Neural cell (in vitro differentiated cells): ENCODE results near the gene COPS6. TPM values are rescaled to one million over a fixed set of nuclear protein-coding genes. Genes with fewer than 3 reads are reported as not detected.

Experiments used
- H2AFZ ChIP-seq: fragments of 200-600, 300-800 bp; sonication (generic), shearing (Covaris generic); 2 replicates; pipeline ENCODE4 v1.6.0; 2014; ENCODE audit warnings: low read depth, mild to moderate bottlenecking, antibody characterized with exemption, low read length, moderate library complexity
- H3F3A ChIP-seq: fragments of 200-600 bp; shearing (Covaris generic); 2 replicates; pipeline ENCODE4 v1.6.1; 2016; ENCODE audit warnings: mild to moderate bottlenecking, moderate library complexity, mixed read lengths, antibody characterized with exemption, low read length; ENCODE audit not compliant: insufficient read depth, poor library complexity, severe bottlenecking
- H3K27ac ChIP-seq: fragments of 200-600, 300-800 bp; sonication (generic), shearing (Covaris generic); 2 replicates; pipeline ENCODE4 v1.5.1; 2014; ENCODE audit warnings: mild to moderate bottlenecking, low read length, moderate library complexity
- H3K27me3 ChIP-seq: fragments of 300-800, 200-600 bp; sonication (generic), shearing (Covaris generic); 2 replicates; pipeline ENCODE4 v1.6.0; 2014; ENCODE audit warnings: mild to moderate bottlenecking, low read depth, low read length, moderate library complexity; ENCODE audit not compliant: insufficient read depth
- H3K36me3 ChIP-seq: fragments of 300-800, 200-600 bp; sonication (generic), shearing (Covaris generic); 2 replicates; pipeline ENCODE4 v1.5.1; 2014; ENCODE audit warnings: mild to moderate bottlenecking, antibody characterized with exemption, low read length, moderate library complexity; ENCODE audit not compliant: insufficient read depth
- H3K4me2 ChIP-seq: fragments of 300-800, 200-600 bp; sonication (generic), shearing (Covaris generic); 2 replicates; pipeline ENCODE4 v1.6.0; 2014; ENCODE audit warnings: mild to moderate bottlenecking, low read length
- H3K4me3 ChIP-seq: fragments of 300-800, 200-600 bp; sonication (generic), shearing (Covaris generic); 2 replicates; pipeline ENCODE4 v1.5.1; 2014; ENCODE audit warnings: mild to moderate bottlenecking, low read length, moderate library complexity
- H3K79me2 ChIP-seq: fragments of 200-600 bp; shearing (Covaris generic); replicated peaks from 2 replicates; pipeline ENCODE4 v1.6.0; 2014; ENCODE audit warnings: mild to moderate bottlenecking, low read length, moderate library complexity; ENCODE audit not compliant: insufficient read depth
- H3K9ac ChIP-seq: fragments of 300-800, 200-600 bp; sonication (generic), shearing (Covaris generic); 2 replicates; pipeline ENCODE4 v1.6.1; 2016; ENCODE audit warnings: mild to moderate bottlenecking, low read length, mixed read lengths
- H3K9me2 ChIP-seq: fragments of 200-600 bp; shearing (Covaris generic); 2 replicates; pipeline ENCODE4 v1.6.1; 2016; ENCODE audit warnings: mild to moderate bottlenecking, low read length, mixed read lengths; ENCODE audit not compliant: insufficient read depth
- H3K9me3 ChIP-seq: fragments of 200-600, 300-800 bp; sonication (generic), shearing (Covaris generic); 2 replicates; pipeline ENCODE4 v1.6.1; 2016; ENCODE audit warnings: mild to moderate bottlenecking, mixed run types, low read length, moderate library complexity, mixed read lengths
- H4K20me1 ChIP-seq: fragments of 200-600 bp; shearing (Covaris generic); 2 replicates; pipeline ENCODE4 v1.6.1; 2016; ENCODE audit warnings: mild to moderate bottlenecking, mixed run types; ENCODE audit not compliant: insufficient read depth
- EP300 ChIP-seq: fragments of 450-650 bp; conservative IDR thresholded peaks from 2 replicates; pipeline ENCODE4 v1.6.1; 2014; ENCODE audit warnings: antibody characterized with exemption, mild to moderate bottlenecking, moderate library complexity; ENCODE audit not compliant: poor library complexity, severe bottlenecking
- EZH2 ChIP-seq: fragments of 200-600, 300-800 bp; shearing (Covaris generic), sonication (generic); IDR thresholded peaks from 2 replicates; pipeline ENCODE4 v1.6.1; 2014; ENCODE audit warnings: antibody characterized with exemption, low read length, borderline replicate concordance, mild to moderate bottlenecking; ENCODE audit not compliant: insufficient read depth, poor library complexity, severe bottlenecking
- MXI1 ChIP-seq: fragments of 450-650 bp; conservative IDR thresholded peaks from 2 replicates; pipeline ENCODE4 v1.6.1; 2014; ENCODE audit warnings: antibody characterized with exemption, mild to moderate bottlenecking; ENCODE audit not compliant: poor library complexity, severe bottlenecking
- POLR2AphosphoS5 ChIP-seq: IDR thresholded peaks from 2 replicates; pipeline ENCODE4 v1.6.1; 2012
- RAD21 ChIP-seq: fragments of 450-650 bp; conservative IDR thresholded peaks from 2 replicates; pipeline ENCODE4 v1.6.1; 2014; ENCODE audit warnings: antibody characterized with exemption, mild to moderate bottlenecking, moderate library complexity
- REST ChIP-seq: IDR thresholded peaks from 2 replicates; pipeline ENCODE4 v1.6.1; 2012; ENCODE audit warnings: borderline replicate concordance
- SMC3 ChIP-seq: fragments of 450-650 bp; conservative IDR thresholded peaks from 2 replicates; pipeline ENCODE4 v1.6.1; 2014; ENCODE audit warnings: antibody characterized with exemption, mild to moderate bottlenecking, moderate library complexity; ENCODE audit not compliant: poor library complexity
- TAF1 ChIP-seq: IDR thresholded peaks from 2 replicates; pipeline ENCODE4 v1.6.1; 2012; ENCODE audit warnings: low read depth
- polyA plus RNA-seq: library from polyadenylated mRNA; depleted of rRNA; stranded (reverse); fragments of >200 nt; gene quantifications from 2 replicates; pipeline ENCODE4 v1.2.3, GENCODE V29; 2014
- TF ChIP-seq, protein P1 (sequence below): fragments of 450-650 bp; IDR thresholded peaks from 2 replicates; pipeline ENCODE4 v1.5.1; 2014; ENCODE audit warnings: antibody characterized with exemption, mild to moderate bottlenecking, moderate library complexity; ENCODE audit not compliant: poor library complexity, severe bottlenecking

Gene COPS6
- polyA plus RNA-seq, 1 donor from 2014 or later: 57.1 TPM

DNA sequence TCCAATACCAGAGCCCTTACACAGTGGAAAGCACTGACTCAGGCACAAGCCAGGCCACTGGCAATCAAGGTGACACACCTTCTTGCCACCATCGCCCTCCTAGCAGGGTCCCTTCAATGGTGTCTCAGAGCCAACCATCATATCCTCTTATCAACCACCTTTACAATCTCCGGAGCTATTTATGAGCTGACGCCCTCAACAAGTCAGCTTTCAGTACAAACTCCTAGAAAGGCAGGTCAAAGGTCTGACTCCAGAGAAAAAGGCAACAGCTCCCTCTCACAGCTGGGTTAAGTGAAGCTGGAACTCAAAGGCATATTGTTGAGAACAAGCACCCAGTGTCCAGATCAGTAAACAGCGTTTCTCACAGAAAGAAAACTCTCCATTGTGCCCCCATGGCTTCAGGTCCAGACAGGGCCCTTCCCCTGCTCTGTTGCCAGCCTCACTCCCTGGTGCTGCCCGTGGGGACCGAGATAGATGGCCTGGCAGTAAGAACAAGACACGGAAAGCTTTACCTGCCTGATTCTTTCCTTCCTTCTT lies 9.7 kb upstream of the COPS6 start:
- peaks cover 11% of the 10 kb centered on the region for H3K36me3 ChIP-seq
- H3K27ac ChIP-seq: no peak overlapping the region
- no peaks in the 10 kb centered on the region for H3K27me3 ChIP-seq
- no peaks in the 10 kb centered on the region for H3F3A ChIP-seq
- H3K9ac ChIP-seq: no peak overlapping the region
- no peaks in the 10 kb centered on the region for H3K9me2 ChIP-seq
- peaks cover 47% of the 10 kb centered on the region for H3K79me2 ChIP-seq
- H4K20me1 ChIP-seq: no peaks in the 10 kb centered on the region
- peak overlapping the region; percentile 91 for H3K4me3 ChIP-seq
- H3K4me2 ChIP-seq: no peak overlapping the region
- no peak overlapping the region for H2AFZ ChIP-seq
- TF ChIP-seq REST: no peak
- H3K9me3 ChIP-seq: no peaks in the 10 kb centered on the region

DNA sequence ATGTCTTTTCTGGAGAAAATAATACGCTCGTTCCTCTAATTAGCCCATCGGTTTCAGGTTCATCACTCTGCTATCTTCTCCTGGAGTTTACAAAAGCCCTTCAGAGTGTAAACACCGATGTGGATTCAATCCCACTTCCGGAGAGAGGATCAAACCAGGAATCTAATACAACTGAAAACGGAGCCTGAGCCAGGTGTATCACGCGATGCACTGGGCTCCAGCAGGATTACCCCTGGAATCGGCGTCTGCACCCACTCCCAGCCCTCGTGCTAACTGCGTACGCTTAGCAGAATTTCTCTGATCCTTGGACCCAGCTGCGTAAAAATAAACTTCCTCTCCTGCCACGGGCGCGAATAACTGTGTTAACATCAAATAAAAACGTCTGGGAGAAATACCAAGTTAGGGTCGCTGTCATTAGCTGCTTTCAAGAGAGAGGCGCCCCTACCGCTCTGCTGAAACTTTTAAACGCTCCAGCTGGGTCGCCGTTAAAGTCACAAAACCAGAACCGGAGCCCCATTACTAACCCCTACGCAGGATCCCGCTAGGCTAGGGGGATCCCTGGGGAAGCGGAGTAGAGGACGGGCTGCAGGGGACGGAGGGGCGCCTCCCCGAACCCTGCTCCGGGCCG lies 7.7 kb upstream of the COPS6 start:
- H3K36me3 ChIP-seq: peaks cover 6% of the 10 kb centered on the region

More for the DNA sequence above, 7.7 kb upstream of the COPS6 start:
- H2AFZ ChIP-seq: peak overlapping the region; percentile 56
- H3K9me3 ChIP-seq: no peaks in the 10 kb centered on the region
- H3K9me2 ChIP-seq: no peaks in the 10 kb centered on the region
- H3K4me2 ChIP-seq: peak overlapping the region; percentile 76
- H3K27ac ChIP-seq: peak overlapping the region; percentile 88
- H3K4me3 ChIP-seq: peak overlapping the region; percentile 91
- H3K27me3 ChIP-seq: no peaks in the 10 kb centered on the region
- H3F3A ChIP-seq: no peaks in the 10 kb centered on the region
- H3K79me2 ChIP-seq: peaks cover 47% of the 10 kb centered on the region
- peak overlapping the region; percentile 93 for H3K9ac ChIP-seq
- TF ChIP-seq MXI1 (peak; percentile 16), TAF1 (no peak), EP300 (no peak), POLR2AphosphoS5 (no peak), RAD21 (no peak), SMC3 (no peak), REST (no peak), EZH2 (no peak)
- TF ChIP-seq, protein P1, sequence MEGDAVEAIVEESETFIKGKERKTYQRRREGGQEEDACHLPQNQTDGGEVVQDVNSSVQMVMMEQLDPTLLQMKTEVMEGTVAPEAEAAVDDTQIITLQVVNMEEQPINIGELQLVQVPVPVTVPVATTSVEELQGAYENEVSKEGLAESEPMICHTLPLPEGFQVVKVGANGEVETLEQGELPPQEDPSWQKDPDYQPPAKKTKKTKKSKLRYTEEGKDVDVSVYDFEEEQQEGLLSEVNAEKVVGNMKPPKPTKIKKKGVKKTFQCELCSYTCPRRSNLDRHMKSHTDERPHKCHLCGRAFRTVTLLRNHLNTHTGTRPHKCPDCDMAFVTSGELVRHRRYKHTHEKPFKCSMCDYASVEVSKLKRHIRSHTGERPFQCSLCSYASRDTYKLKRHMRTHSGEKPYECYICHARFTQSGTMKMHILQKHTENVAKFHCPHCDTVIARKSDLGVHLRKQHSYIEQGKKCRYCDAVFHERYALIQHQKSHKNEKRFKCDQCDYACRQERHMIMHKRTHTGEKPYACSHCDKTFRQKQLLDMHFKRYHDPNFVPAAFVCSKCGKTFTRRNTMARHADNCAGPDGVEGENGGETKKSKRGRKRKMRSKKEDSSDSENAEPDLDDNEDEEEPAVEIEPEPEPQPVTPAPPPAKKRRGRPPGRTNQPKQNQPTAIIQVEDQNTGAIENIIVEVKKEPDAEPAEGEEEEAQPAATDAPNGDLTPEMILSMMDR: no peak
- no peaks in the 10 kb centered on the region for H4K20me1 ChIP-seq
